Bronchial epithelial cell (primary cell): Measurements from ENCODE around the gene ITGB3. TPM values are rescaled to one million over a fixed set of nuclear protein-coding genes. Genes with fewer than 3 reads are reported as not detected.
A peak's percentile ranks its signal among the peaks of the same experiment; 100 is the strongest.

Experiments used
- DNase-seq: peaks from one replicate; pipeline ENCODE4 v3.0.0-alpha.2; 2010; ENCODE audit warnings: low read depth
- FAIRE-seq: peaks from 2 replicates; lab custom pipeline; 2011; peaks lifted over from hg19 to GRCh38; lab: Jason Lieb, UNC
- H3K27me3 ChIP-seq: 2 replicates; pipeline ENCODE4 v1.5.1; 2011; ENCODE audit warnings: low read length; ENCODE audit not compliant: control insufficient read depth, insufficient read depth
- H3K36me3 ChIP-seq: 2 replicates; pipeline ENCODE4 v1.5.1; 2011; ENCODE audit warnings: low read length; ENCODE audit not compliant: control insufficient read depth, insufficient read depth
- H3K4me3 ChIP-seq: 2 replicates; pipeline ENCODE4 v1.5.1; 2011; ENCODE audit warnings: mild to moderate bottlenecking, low read depth, low read length, control low read depth
- total RNA-seq: library from RNA; depleted of rRNA; stranded (reverse); fragments of >200 nt; gene quantifications from 2 replicates; pipeline ENCODE4 v1.2.1, GENCODE V29; 2014
- TF ChIP-seq, protein P1 (sequence below): IDR thresholded peaks from 2 replicates; pipeline ENCODE4 v1.5.1; 2011; ENCODE audit warnings: mild to moderate bottlenecking, moderate library complexity, low read length, control low read depth, inconsistent platforms; ENCODE audit not compliant: insufficient read depth, severe bottlenecking

ITGB3 gene
- total RNA-seq, 1 donor from 2014 or later, result 0.26 TPM

DNA sequence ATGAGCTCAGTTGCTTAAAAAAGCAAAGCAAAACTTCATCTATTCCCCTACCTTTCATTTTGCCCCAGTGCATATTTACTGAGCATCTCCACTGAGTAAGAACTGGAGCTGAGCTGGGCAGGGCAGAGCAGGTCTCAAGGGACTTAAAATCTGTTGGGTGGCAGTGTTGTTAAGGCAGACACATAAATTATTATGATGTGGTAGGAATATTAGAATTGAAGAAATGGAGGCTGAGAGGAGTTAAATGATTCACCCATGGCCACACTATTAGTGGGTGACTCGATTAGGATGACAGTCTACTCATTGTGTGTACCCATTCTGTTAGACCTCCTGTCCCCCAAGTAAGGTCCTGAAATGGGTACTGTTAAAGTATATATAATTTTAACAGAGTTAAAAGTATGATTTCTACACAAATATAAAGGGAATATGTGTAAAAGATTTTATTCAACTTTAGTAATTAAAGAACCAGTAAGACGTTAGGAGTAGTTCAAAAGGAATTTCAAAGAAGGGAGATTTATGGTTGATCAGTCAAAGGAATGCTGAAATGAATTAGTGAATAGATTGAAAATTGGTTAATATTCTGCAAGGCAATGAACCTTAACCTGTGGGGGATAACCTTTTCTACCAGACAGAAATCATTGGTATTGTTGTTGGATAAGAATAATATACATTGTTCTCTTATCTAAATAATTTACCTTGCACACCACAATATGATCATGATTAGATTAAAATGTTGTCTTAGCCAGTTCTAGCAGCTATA is 17.5 kb downstream of the ITGB3 start:
- no peak for FAIRE-seq
- no peak for DNase-seq
- H3K27me3 ChIP-seq, result no peaks in the 10 kb centered on the region
- no peaks in the 10 kb centered on the region for H3K36me3 ChIP-seq
- TF ChIP-seq, protein P1, sequence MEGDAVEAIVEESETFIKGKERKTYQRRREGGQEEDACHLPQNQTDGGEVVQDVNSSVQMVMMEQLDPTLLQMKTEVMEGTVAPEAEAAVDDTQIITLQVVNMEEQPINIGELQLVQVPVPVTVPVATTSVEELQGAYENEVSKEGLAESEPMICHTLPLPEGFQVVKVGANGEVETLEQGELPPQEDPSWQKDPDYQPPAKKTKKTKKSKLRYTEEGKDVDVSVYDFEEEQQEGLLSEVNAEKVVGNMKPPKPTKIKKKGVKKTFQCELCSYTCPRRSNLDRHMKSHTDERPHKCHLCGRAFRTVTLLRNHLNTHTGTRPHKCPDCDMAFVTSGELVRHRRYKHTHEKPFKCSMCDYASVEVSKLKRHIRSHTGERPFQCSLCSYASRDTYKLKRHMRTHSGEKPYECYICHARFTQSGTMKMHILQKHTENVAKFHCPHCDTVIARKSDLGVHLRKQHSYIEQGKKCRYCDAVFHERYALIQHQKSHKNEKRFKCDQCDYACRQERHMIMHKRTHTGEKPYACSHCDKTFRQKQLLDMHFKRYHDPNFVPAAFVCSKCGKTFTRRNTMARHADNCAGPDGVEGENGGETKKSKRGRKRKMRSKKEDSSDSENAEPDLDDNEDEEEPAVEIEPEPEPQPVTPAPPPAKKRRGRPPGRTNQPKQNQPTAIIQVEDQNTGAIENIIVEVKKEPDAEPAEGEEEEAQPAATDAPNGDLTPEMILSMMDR, result no peak
- no peak overlapping the region for H3K4me3 ChIP-seq

DNA sequence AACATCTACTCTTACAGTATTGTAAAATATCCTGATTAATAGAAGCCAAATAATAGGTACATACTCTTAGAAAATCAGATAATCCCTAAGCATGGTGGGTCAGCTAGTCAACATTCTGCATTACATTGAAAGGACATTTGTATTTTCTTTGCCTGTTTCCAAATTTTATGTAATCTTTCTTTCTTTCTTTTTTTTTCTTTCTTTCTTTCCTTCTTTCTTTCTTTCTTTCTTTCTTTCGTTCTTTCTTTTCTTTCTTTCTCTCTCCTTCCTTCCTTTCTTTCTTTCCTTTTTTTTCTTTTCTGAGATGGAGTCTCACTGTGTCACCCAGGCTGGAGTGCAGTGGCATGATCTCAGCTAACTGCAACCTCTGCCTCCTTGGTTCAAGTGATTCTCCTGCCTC is 18.9 kb downstream of the ITGB3 start:
- TF ChIP-seq, protein P1, result no peak
- H3K4me3 ChIP-seq, result no peak overlapping the region
- FAIRE-seq (no peak), DNase-seq (no peak)
- H3K36me3 ChIP-seq, result no peaks in the 10 kb centered on the region
- no peaks in the 10 kb centered on the region for H3K27me3 ChIP-seq

DNA sequence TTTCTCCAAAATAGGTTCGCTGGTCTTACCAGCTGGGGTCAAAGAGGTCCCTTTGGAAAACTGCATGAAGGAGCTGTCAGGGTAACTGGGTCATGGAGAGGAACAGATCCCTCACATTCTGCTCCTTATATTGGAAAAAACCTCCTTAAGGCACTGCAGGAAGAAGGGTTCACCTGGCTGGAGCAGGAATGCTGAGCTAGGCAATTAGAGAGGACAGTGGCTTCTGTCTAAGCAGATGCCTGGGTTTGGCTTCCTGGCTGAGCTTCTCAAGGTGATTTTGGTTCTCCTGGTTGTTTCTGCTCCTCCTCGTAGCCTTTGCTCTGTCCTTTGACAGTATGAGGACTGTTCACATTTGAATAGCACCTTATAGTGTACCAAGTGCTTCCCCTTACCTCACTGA is 19.6 kb downstream of the ITGB3 start:
- DNase-seq (no peak), FAIRE-seq (no peak)
- Histone ChIP-seq H3K36me3 (no peaks in the 10 kb centered on the region), H3K27me3 (no peaks in the 10 kb centered on the region), H3K4me3 (no peak overlapping the region)
- TF ChIP-seq, protein P1, result no peak

DNA sequence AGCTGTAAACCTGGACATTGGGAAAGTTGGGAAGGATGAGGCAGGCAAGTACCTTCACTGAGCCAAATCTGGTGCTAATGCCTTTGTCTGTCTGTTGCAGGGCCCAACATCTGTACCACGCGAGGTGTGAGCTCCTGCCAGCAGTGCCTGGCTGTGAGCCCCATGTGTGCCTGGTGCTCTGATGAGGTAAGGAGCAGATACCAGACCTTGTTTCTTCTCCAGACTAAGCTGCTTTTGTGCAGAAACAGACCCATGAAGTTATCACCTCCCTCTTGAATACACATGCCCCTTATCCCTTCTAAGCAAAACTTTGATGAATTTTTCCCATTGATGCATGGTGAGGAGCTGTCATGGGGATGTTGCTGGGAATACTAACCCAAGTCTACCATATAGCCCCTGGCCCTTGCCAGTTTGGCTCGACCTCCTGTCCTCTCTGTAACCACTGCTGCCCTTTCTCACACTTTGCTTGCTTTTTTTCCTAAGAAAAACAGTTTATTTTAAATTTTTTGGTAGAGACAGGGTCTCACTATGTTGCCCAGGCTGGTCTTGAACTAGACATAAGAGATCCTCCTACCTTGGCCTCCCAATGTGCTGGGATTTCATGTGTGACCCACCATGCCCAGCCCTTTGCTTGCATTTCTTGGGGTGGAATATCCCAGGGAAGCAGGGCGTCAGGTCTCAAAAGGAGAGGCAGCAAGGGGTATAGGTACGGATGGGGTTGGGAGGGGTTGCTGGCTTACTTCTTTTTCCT is 20.9 kb downstream of the ITGB3 start:
- Histone ChIP-seq H3K27me3 (no peaks in the 10 kb centered on the region), H3K36me3 (no peaks in the 10 kb centered on the region), H3K4me3 (no peak overlapping the region)
- TF ChIP-seq, protein P1, result no peak
- no peak for DNase-seq
- FAIRE-seq, result no peak

DNA sequence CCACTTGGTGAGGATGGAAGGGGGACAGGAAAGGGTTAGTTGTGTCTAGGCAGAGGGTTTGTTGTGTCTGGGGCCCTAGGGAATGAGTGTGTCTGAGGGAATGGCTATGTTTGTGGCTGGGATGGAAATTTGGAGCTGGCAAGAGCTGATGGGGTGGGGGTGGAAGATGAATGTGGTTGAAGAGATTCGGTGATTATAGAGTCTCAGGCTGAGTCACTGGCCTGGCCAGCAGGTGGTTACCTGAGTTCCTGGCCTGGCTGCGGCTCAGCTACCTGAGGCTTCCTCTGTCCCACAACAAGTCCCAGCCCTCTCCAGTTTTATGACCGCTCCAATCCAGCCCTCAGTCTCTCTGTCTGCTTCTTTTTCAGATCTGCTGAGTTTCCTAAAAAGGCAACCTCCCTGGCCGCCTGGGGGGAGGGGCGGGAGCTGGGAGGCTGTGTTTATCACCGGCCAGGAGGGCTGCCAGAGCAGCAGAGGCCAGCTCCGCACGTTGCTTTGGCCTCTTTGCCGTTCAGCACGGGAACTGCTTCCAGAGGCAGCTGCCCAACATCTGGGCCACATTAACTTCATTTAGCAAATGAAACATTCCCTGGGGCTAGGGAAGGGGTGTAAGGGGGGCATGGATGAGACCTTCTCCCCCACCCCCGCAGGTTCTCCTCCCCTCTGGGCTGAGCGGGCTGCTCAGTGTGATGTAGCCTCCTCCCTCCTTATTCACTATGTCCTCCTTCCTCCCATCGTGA is 21.8 kb downstream of the ITGB3 start:
- no peak for FAIRE-seq

More for the DNA sequence above, 21.8 kb downstream of the ITGB3 start:
- no peaks in the 10 kb centered on the region for H3K27me3 ChIP-seq
- no peaks in the 10 kb centered on the region for H3K36me3 ChIP-seq
- no peak overlapping the region for H3K4me3 ChIP-seq
- TF ChIP-seq, protein P1, result no peak
- peak; percentile 55 for DNase-seq
